GM12891 (cell line): ENCODE results near the gene CEP41.

Experiments used
- POLR2A ChIP-seq: IDR thresholded peaks from 2 replicates; pipeline ENCODE4 v1.6.1; 2011; ENCODE audit warnings: low read depth, low read length, control low read depth
- POLR2AphosphoS5 ChIP-seq: IDR thresholded peaks from 2 replicates; pipeline ENCODE4 v1.6.1; 2011; ENCODE audit warnings: low read depth, low read length, control low read depth
- POU2F2 ChIP-seq: IDR thresholded peaks from 2 replicates; pipeline ENCODE4 v1.6.1; 2011; ENCODE audit warnings: low read depth, mild to moderate bottlenecking, control low read depth, low read length, moderate library complexity
- SPI1 ChIP-seq: IDR thresholded peaks from 2 replicates; pipeline ENCODE4 v1.6.1; 2011; ENCODE audit warnings: low read depth, low read length, control low read depth
- TAF1 ChIP-seq: IDR thresholded peaks from 2 replicates; pipeline ENCODE4 v1.6.1; 2011; ENCODE audit warnings: low read depth, low read length, control low read depth

DNA sequence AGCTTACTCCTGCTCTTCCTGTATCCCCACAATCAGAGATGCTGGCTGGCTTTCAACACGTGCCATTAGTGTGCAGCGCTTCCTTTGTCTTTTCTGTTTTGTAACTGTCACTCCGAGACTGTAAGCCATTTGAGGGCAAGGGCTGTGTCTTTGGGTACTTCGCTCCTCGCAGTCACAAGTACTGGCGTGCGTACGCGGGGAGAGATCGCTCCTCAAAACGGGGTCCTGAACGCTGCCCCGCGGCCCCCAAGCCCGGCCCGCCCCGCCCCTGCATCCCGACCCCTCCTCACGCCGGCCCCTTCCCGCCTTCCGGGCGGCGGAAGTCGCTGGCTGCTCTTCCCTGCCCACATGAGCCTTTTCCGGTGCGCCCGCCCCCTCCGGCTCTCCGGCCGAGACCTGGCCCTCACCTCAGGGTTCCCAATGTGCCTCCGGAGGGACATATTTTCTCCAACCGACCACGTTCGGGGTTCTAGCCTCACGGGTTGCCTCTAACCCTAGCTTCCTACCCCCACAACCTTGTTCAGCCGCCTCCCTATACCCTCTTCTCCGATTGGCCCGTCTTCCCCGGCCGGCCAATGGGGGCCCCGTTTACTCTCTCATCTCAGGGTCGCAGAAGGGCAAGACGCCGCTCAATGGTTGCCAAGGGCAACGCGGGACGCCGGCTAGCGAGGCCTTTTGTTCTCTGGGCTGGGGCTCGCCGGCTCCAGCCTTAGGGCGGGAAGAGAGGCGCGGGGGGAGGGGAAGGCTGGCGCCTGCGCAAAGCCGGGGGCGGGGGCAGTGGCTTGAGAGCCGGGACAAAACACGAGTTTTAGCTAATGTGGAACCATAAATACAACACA lies at the start of gene CEP41:
- TF ChIP-seq TAF1 (no peak), POLR2A (peak; percentile 28; the same call in 1 of the 2 replicates), POLR2AphosphoS5 (no peak), SPI1 (no peak), POU2F2 (no peak)
